Measurements from ENCODE around the gene AIFM3.
A peak's percentile ranks its signal among the peaks of the same experiment; 100 is the strongest.
"Not testable (repeated sequence)": the region's sequence is repeated elsewhere in the genome, so short reads cannot be mapped to it uniquely, and the experiment has no call there.

Gene AIFM3

GRCh38 chr22:20965104-20965887 is 1.8 kb upstream of the AIFM3 start:
- no peak overlapping the region for H3K27ac ChIP-seq (ENCODE audit: low read depth, low read length)
- no peak overlapping the region for H3K9ac ChIP-seq (ENCODE audit: low read length)
- no peaks in the 10 kb centered on the region for H3K27me3 ChIP-seq (ENCODE audit: control insufficient read depth, insufficient read depth, low read length)
- H3K4me3 ChIP-seq (ENCODE audit: low read length) = peak overlapping the region; percentile 59
- no peaks in the 10 kb centered on the region for H3K36me3 ChIP-seq (ENCODE audit: control insufficient read depth, insufficient read depth, low read length)
- no peaks in the 10 kb centered on the region for H3K4me1 ChIP-seq (ENCODE audit: control insufficient read depth, insufficient read depth, low read length)

GRCh38 chr22:20965888-20966855 is 883 bp upstream of the AIFM3 start:
- Histone ChIP-seq H3K4me3 (ENCODE audit: low read length) (peak overlapping the region; percentile 59), H3K9ac (ENCODE audit: low read length) (peak overlapping the region; percentile 52), H3K36me3 (ENCODE audit: control insufficient read depth, insufficient read depth, low read length) (no peaks in the 10 kb centered on the region), H3K27me3 (ENCODE audit: control insufficient read depth, insufficient read depth, low read length) (no peaks in the 10 kb centered on the region), H3K4me1 (ENCODE audit: control insufficient read depth, insufficient read depth, low read length) (no peaks in the 10 kb centered on the region), H3K27ac (ENCODE audit: low read depth, low read length) (no peak overlapping the region)

GRCh38 chr22:20967697-20968211 is 699 bp downstream of the AIFM3 start:
- Histone ChIP-seq H3K27me3 (ENCODE audit: control insufficient read depth, insufficient read depth, low read length) (no peaks in the 10 kb centered on the region), H3K36me3 (ENCODE audit: control insufficient read depth, insufficient read depth, low read length) (no peaks in the 10 kb centered on the region), H3K4me3 (ENCODE audit: low read length) (no peak overlapping the region), H3K9ac (ENCODE audit: low read length) (no peak overlapping the region), H3K4me1 (ENCODE audit: control insufficient read depth, insufficient read depth, low read length) (no peaks in the 10 kb centered on the region), H3K27ac (ENCODE audit: low read depth, low read length) (no peak overlapping the region)

- H3K27ac ChIP-seq (ENCODE audit: low read depth, low read length) = no peak overlapping the region
- H3K36me3 ChIP-seq (ENCODE audit: control insufficient read depth, insufficient read depth, low read length) = no peaks in the 10 kb centered on the region
- no peaks in the 10 kb centered on the region for H3K4me1 ChIP-seq (ENCODE audit: control insufficient read depth, insufficient read depth, low read length)
- H3K9ac ChIP-seq (ENCODE audit: low read length) = no peak overlapping the region
- H3K4me3 ChIP-seq (ENCODE audit: low read length) = no peak overlapping the region
- H3K27me3 ChIP-seq (ENCODE audit: control insufficient read depth, insufficient read depth, low read length) = no peaks in the 10 kb centered on the region
These were observed 1.4 kb downstream of the AIFM3 start for GRCh38 chr22:20968281-20968977.

- Histone ChIP-seq H3K9ac (ENCODE audit: low read length) (no peak overlapping the region), H3K27me3 (ENCODE audit: control insufficient read depth, insufficient read depth, low read length) (no peaks in the 10 kb centered on the region), H3K36me3 (ENCODE audit: control insufficient read depth, insufficient read depth, low read length) (no peaks in the 10 kb centered on the region), H3K4me1 (ENCODE audit: control insufficient read depth, insufficient read depth, low read length) (no peaks in the 10 kb centered on the region), H3K27ac (ENCODE audit: low read depth, low read length) (no peak overlapping the region), H3K4me3 (ENCODE audit: low read length) (no peak overlapping the region)
These were observed 4.0 kb downstream of the AIFM3 start for GRCh38 chr22:20970939-20971657.

- H3K9ac ChIP-seq (ENCODE audit: low read length); H3K4me1 ChIP-seq (ENCODE audit: control insufficient read depth, insufficient read depth, low read length); H3K36me3 ChIP-seq (ENCODE audit: control insufficient read depth, insufficient read depth, low read length); H3K4me3 ChIP-seq (ENCODE audit: low read length); H3K27ac ChIP-seq (ENCODE audit: low read depth, low read length); H3K27me3 ChIP-seq (ENCODE audit: control insufficient read depth, insufficient read depth, low read length): not testable (repeated sequence)
These were observed 5.1 kb downstream of the AIFM3 start for GRCh38 chr22:20972014-20972694.

GRCh38 chr22:20972933-20973577 is 6.0 kb downstream of the AIFM3 start:
- no peak overlapping the region for H3K9ac ChIP-seq (ENCODE audit: low read length)
- H3K4me3 ChIP-seq (ENCODE audit: low read length) = no peak overlapping the region
- H3K27me3 ChIP-seq (ENCODE audit: control insufficient read depth, insufficient read depth, low read length) = no peaks in the 10 kb centered on the region
- H3K36me3 ChIP-seq (ENCODE audit: control insufficient read depth, insufficient read depth, low read length) = no peaks in the 10 kb centered on the region
- H3K4me1 ChIP-seq (ENCODE audit: control insufficient read depth, insufficient read depth, low read length) = no peaks in the 10 kb centered on the region
- H3K27ac ChIP-seq (ENCODE audit: low read depth, low read length) = no peak overlapping the region

GRCh38 chr22:20973634-20974286 is 6.7 kb downstream of the AIFM3 start:
- Histone ChIP-seq H3K4me3 (ENCODE audit: low read length) (no peak overlapping the region), H3K9ac (ENCODE audit: low read length) (no peak overlapping the region), H3K4me1 (ENCODE audit: control insufficient read depth, insufficient read depth, low read length) (no peaks in the 10 kb centered on the region), H3K27ac (ENCODE audit: low read depth, low read length) (no peak overlapping the region), H3K27me3 (ENCODE audit: control insufficient read depth, insufficient read depth, low read length) (no peaks in the 10 kb centered on the region), H3K36me3 (ENCODE audit: control insufficient read depth, insufficient read depth, low read length) (peaks cover 5% of the 10 kb centered on the region)

- Histone ChIP-seq H3K27me3 (ENCODE audit: control insufficient read depth, insufficient read depth, low read length) (no peaks in the 10 kb centered on the region), H3K4me1 (ENCODE audit: control insufficient read depth, insufficient read depth, low read length) (no peaks in the 10 kb centered on the region), H3K36me3 (ENCODE audit: control insufficient read depth, insufficient read depth, low read length) (peaks cover 5% of the 10 kb centered on the region), H3K9ac (ENCODE audit: low read length) (no peak overlapping the region), H3K4me3 (ENCODE audit: low read length) (no peak overlapping the region), H3K27ac (ENCODE audit: low read depth, low read length) (no peak overlapping the region)
These were observed 7.4 kb downstream of the AIFM3 start for GRCh38 chr22:20974336-20974955.

GRCh38 chr22:20975541-20976290 is 8.7 kb downstream of the AIFM3 start:
- H3K27me3 ChIP-seq (ENCODE audit: control insufficient read depth, insufficient read depth, low read length) = no peaks in the 10 kb centered on the region
- peaks cover 5% of the 10 kb centered on the region for H3K36me3 ChIP-seq (ENCODE audit: control insufficient read depth, insufficient read depth, low read length)
- H3K9ac ChIP-seq (ENCODE audit: low read length) = no peak overlapping the region
- H3K4me1 ChIP-seq (ENCODE audit: control insufficient read depth, insufficient read depth, low read length) = peaks cover 3% of the 10 kb centered on the region
- H3K27ac ChIP-seq (ENCODE audit: low read depth, low read length) = no peak overlapping the region
- H3K4me3 ChIP-seq (ENCODE audit: low read length) = no peak overlapping the region
